OCI-LY1 (cell line): ENCODE results near the gene YKT6.

Experiments used
- CTCF ChIP-seq: fragments of 200-600 bp; sonication (generic), shearing (Covaris generic); IDR thresholded peaks from 2 replicates; pipeline ENCODE4 v1.5.1; 2017; ENCODE audit warnings: mild to moderate bottlenecking, antibody characterized with exemption, low read length, moderate library complexity, mixed read lengths
- EZH2 ChIP-seq: fragments of 200-600 bp; sonication (generic), shearing (Covaris generic); IDR thresholded peaks from 2 replicates; pipeline ENCODE4 v1.8.0; 2017; ENCODE audit warnings: borderline replicate concordance, mixed run types, mild to moderate bottlenecking, antibody characterized with exemption, low read length, moderate library complexity, mixed read lengths

GRCh38 chr7:44240376-44240775, 39.6 kb downstream of the YKT6 start:
- TF ChIP-seq CTCF (no peak), EZH2 (no peak)
